Anterior cingulate cortex (tissue), 58 donors: ENCODE measurements around the gene PCNX2.

ENCODE experiments used
- DNase-seq, 58 donors: peaks; one replicate each; lab custom pipeline; 2025; lab: John Stamatoyannopoulos, UW

The PCNX2 gene

DNA sequence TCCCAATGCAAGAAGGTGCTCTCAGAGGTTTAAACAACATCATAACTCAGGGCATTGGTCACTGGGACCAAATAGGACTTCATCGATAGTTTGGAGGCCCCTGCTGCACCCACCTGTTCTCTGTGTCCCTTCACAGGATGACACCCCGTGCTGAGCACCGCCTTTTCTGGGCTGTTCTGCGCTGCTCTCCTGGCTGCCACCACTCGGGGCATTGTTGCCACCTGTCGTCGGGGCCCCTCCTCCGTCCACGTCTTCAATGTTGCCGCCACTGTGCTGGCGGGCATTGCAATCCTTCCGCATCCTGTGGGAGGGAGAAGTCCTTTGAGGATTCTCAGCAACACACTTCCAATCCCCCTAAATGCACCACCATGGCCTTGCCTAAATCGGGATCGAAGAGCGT lies 297.4 kb downstream of the PCNX2 start:
- DNase-seq: no peak

- DNase-seq: no peak
Measured at GRCh38 chr1:232996143-232996542, 299.4 kb downstream of the PCNX2 start.

GRCh38 chr1:232995189-232995588 lies 300.3 kb downstream of the PCNX2 start:
- DNase-seq: no peak

DNA sequence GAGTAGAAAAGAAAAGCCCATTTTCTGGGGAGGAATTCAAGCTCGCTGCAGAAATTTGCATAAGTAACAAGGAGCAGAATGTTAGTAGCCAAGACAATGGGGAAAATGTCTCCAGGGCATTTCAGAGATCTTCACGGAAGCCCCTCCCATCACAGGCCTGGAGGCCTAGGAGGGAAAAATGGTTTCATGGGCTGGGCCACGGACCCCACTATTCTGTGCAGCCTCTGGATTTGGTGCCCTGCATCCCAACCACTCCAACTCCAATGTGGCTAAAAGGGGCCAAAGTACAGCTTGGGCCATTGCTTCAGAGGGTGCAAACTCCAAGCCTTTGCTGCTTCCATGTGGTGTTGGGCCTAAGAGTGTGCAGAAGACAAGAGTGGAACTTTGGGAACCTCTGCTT lies 302.0 kb downstream of the PCNX2 start:
- no peak for DNase-seq

- DNase-seq: no peak
Measured at GRCh38 chr1:232992227-232992626, 303.3 kb downstream of the PCNX2 start.

GRCh38 chr1:232991238-232991637 lies 304.3 kb downstream of the PCNX2 start:
- DNase-seq: no peak

GRCh38 chr1:232990176-232991128 lies 305.1 kb downstream of the PCNX2 start:
- no peak for DNase-seq

DNA sequence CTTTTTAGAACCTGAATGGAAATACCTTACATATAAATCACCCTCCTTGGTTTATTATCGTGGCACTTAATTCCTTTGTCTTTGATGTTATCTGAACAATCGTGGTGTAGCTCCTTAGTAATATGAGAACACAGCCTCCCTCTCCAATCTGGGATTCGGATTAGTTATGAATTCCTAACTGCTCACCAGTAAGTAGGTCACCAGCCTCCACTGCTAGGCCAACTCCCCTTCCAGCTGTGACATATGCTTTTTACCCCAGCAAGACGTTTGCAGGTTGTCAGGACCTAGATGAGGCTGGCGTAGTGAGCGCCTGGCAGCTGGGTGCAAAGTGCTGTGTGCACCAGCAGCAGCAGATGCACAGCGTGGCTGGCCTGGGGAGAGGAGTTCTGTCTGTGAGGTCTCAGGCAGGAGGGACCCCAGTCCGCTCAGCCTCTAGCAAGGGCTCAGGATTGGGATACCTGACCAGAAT lies 306.9 kb downstream of the PCNX2 start:
- DNase-seq: peak in 2 of 58 donors; percentile 7 to 17

- no peak for DNase-seq
Measured at GRCh38 chr1:232987774-232988140, 307.8 kb downstream of the PCNX2 start.

DNA sequence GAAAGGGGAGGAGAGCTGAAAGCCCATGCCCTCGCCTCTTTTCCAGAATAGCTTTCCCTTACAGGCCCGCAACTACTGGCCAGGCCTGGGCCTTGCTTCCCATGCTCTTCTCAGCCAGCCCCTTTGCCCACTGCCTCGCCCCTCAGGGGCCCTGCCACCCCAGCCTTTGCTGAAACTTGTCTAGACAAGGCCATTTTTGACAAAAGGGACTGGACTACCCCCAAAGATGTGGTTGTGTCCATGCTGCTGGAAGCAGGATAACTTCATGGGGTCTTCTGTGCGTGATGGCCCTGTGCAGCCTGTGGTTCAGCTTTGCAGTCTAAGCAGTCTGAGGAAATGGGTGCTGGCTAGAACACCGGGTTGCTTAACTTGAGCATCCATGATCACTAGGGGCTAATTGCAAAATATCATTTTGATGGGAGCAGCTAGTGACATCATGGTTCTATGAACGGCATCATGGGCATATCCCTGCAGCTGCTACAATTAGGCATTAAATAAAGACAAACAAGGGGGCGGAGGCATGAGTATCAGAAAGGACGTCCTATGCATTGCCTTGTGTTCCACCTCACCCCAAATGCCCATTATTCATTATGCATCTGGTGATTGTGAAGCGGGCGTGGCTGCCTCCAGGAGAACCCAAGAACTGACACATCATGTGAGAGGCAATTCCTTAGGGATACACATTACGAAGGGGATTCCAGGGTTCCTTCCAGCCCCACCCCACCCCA lies 308.3 kb downstream of the PCNX2 start:
- no peak for DNase-seq

DNA sequence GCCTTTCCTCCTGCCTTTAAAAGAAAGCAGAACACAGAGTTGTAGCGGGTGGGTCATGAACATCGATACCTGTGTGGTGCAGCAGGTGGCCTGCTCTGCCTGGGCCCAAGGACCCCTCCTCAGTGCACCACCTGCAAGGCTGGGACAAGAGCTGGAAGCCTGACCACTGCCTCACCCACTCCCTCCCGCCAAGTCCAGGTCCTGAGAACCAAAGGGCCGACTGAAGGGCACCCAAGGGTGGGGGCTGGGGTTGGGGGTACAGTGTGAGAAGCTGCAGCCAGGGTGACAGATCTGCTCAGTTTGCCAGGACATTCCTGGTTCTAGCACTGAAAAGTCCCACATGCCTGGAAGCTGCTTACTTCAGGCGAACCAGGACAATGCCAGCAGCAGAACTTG lies 309.0 kb downstream of the PCNX2 start:
- no peak for DNase-seq

- no peak for DNase-seq
Measured at GRCh38 chr1:232985882-232986526, 309.5 kb downstream of the PCNX2 start.

GRCh38 chr1:232984577-232985425 lies 310.7 kb downstream of the PCNX2 start:
- DNase-seq: peak in 28 of 58 donors; percentile 11 to 85 (median 32)

DNA sequence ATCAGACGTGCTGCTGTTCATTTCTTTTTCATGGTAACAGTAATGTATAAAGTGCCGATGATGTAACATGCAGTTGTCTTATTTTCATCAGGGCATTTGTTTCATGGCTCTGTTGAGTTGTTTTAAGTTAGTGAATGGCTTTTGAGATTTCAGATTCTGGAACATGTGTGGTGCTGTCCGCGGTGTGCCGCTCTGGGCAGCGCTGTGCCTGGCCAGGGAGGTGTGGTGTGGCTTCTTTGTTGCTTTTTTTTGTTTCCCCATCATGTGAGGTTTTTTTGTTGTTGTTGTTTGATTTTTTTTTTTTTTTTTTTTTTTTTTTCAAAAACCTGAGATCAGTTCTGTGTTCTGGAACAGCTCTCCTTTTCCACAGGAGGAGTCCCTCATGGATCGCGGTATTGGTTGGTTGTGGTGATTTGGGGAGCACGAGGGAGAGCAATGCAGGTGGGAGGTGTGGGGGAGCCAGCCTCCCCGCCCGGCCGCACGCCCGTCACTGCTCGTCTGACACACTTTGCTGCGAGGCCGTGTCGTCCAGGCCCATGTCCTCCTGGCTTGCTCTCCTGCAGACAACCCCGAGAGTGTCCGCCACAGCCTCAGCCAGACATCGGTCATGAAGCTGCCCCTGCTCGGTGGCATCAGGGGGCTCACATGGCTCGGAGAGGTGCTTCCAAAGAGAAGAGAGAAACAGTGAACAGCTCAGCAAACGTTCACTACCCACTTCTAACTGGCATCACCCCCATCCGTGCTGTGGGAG lies 311.5 kb downstream of the PCNX2 start:
- no peak for DNase-seq

DNA sequence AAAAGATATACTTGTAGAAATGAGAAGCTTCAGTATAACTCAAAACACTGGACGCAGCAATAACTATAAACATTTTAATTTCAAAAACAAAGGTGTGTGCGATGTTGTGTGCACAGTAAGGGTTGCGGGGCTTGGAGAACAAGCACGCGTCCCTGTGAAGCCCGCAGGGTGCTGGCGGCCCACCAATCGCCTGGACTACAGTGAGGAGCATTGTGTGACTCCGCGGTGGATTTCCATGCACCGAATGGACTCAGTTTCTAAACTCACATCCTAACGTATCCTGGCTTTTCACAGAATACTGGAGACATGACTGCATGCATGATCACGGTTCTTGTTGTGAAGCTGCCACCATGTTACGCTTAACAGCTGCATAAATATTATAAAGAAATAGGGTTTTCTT lies 312.1 kb downstream of the PCNX2 start:
- peak in 4 of 58 donors; percentile 7 to 23 (median 14) for DNase-seq

DNA sequence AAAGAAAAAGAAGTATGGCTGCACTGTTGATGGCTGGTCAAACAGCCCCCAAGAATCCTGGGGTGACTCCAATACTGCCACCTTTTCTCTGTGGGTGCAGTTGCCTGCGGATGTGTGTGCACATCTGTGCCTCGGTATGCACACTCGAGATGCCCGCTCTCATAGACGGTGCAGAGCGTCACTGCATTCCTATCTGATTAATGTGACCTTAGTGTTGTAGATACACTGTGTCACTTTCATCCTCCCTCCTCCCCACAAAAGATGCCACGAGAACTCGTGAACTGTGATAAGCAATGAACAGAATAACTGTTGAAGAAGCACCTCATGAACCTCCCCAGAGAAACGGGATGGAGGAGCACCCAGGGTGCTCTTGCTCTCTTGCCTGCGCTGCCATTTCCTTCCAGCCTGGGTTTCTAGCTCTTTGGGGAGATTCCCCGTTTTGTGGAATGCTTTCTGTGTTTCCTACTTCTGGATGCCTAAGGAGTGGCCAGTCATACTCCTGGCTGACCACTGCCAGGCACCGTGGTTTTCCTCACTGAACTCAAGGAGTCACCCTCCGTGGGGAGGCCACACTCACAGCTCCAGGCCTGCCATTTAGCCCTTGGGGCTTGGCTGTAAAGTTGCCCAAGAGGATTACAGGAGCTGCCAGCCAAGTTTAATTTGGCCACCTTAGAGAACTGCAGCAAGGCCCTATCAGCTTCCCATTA lies 313.1 kb downstream of the PCNX2 start:
- no peak for DNase-seq

- no peak for DNase-seq
Measured at GRCh38 chr1:232980986-232981560, 314.5 kb downstream of the PCNX2 start.

GRCh38 chr1:232980355-232980978 lies 315.1 kb downstream of the PCNX2 start:
- peak in 19 of 58 donors; percentile 11 to 65 (median 43) for DNase-seq
